ENCODE results near the gene CPNE5.

GRCh38 chr6:36699348-36699747 lies 139.9 kb downstream of the CPNE5 start:
- no peak for TF ChIP-seq POLR2A (IDR thresholded peaks at IDR 0.05)
- TF ChIP-seq, protein P1, sequence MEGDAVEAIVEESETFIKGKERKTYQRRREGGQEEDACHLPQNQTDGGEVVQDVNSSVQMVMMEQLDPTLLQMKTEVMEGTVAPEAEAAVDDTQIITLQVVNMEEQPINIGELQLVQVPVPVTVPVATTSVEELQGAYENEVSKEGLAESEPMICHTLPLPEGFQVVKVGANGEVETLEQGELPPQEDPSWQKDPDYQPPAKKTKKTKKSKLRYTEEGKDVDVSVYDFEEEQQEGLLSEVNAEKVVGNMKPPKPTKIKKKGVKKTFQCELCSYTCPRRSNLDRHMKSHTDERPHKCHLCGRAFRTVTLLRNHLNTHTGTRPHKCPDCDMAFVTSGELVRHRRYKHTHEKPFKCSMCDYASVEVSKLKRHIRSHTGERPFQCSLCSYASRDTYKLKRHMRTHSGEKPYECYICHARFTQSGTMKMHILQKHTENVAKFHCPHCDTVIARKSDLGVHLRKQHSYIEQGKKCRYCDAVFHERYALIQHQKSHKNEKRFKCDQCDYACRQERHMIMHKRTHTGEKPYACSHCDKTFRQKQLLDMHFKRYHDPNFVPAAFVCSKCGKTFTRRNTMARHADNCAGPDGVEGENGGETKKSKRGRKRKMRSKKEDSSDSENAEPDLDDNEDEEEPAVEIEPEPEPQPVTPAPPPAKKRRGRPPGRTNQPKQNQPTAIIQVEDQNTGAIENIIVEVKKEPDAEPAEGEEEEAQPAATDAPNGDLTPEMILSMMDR (IDR thresholded peaks at IDR 0.05): no peak
